C4-2B (cell line): ENCODE data around the gene TFF1.

Experiments
- CTCF ChIP-seq: fragments of 450-650 bp; conservative IDR thresholded peaks from 2 replicates; pipeline ENCODE4 v1.5.1; 2017; ENCODE audit warnings: mild to moderate bottlenecking
- ZFX ChIP-seq: fragments of 450-650 bp; IDR thresholded peaks from 2 replicates; pipeline ENCODE4 v1.6.1; 2017

GRCh38 chr21:42411197-42411869 is 45.0 kb upstream of the TFF1 start:
- TF ChIP-seq CTCF, result no peak
- no peak for TF ChIP-seq ZFX
